ENCODE measurements around the gene SPOCK1. TPM values are rescaled to one million over a fixed set of nuclear protein-coding genes. Genes with fewer than 3 reads are reported as not detected.

SPOCK1 gene
- total and polyA plus RNA-seq, 7 donors, result 4.2 to 52.7 (median 16.0) TPM

GRCh38 chr5:137507150-137507549 lies 8.0 kb upstream of the SPOCK1 start:
- TF ChIP-seq CTCF (IDR thresholded peaks at IDR 0.05), result no peak
- Histone ChIP-seq H3K4me1 (no peaks in the 10 kb centered on the region), H3K36me3 (ENCODE audit: insufficient read depth in 1 of 2, low read depth in 1 of 2) (no peaks in the 10 kb centered on the region), H3K4me3 (no peak overlapping the region), H3K27me3 (ENCODE audit: insufficient read depth in 3 of 3, low read length in 2 of 3) (peaks cover 0 to 8% (median 3%) of the 10 kb centered on the region in 3 donors), H3K27ac (no peak overlapping the region), H3K9me3 (no peaks in the 10 kb centered on the region)
- ATAC-seq (no peak), DNase-seq (no peak)
- 72 to 80% (median 78%) methylated on average over 5 of the region's 5 CpGs for WGBS, 3 donors
- intact Hi-C loops (cut with DNase I), result no loop called here

GRCh38 chr5:137506296-137506695 lies 7.2 kb upstream of the SPOCK1 start:
- H3K4me1 ChIP-seq, result no peaks in the 10 kb centered on the region
- WGBS, 3 donors, result 78 to 84% (median 79%) methylated on average over 4 of the region's 4 CpGs
- H3K9me3 ChIP-seq, result no peaks in the 10 kb centered on the region
- no peak overlapping the region for H3K4me3 ChIP-seq
- no peak for TF ChIP-seq CTCF (IDR thresholded peaks at IDR 0.05)
- H3K36me3 ChIP-seq (ENCODE audit: insufficient read depth in 1 of 2, low read depth in 1 of 2), result no peaks in the 10 kb centered on the region
- intact Hi-C loops (cut with DNase I), result no loop called here
- H3K27me3 ChIP-seq (ENCODE audit: insufficient read depth in 3 of 3, low read length in 2 of 3), result peaks cover 0 to 3% (median 0%) of the 10 kb centered on the region in 3 donors
- no peak overlapping the region for H3K27ac ChIP-seq
- no peak for ATAC-seq
- DNase-seq, result no peak

GRCh38 chr5:137504916-137505315 lies 5.8 kb upstream of the SPOCK1 start:
- H3K36me3 ChIP-seq (ENCODE audit: insufficient read depth in 1 of 2, low read depth in 1 of 2), result no peaks in the 10 kb centered on the region
- no peaks in the 10 kb centered on the region for H3K9me3 ChIP-seq
- no peak for TF ChIP-seq CTCF (IDR thresholded peaks at IDR 0.05)
- no peak overlapping the region for H3K27ac ChIP-seq
- intact Hi-C loops (cut with DNase I), result loop anchor here (5.0 kb wide), 2 partner anchors 183 to 703 kb away; no protein-coding TSS in a partner anchor
- ATAC-seq, result no peak
- H3K4me3 ChIP-seq, result no peak overlapping the region
- DNase-seq, result no peak
- no peaks in the 10 kb centered on the region for H3K27me3 ChIP-seq (ENCODE audit: insufficient read depth in 3 of 3, low read length in 2 of 3)
- H3K4me1 ChIP-seq, result no peaks in the 10 kb centered on the region

- no peak for TF ChIP-seq CTCF (IDR thresholded peaks at IDR 0.05)
- Histone ChIP-seq H3K4me1 (no peaks in the 10 kb centered on the region), H3K27me3 (ENCODE audit: insufficient read depth in 3 of 3, low read length in 2 of 3) (no peaks in the 10 kb centered on the region), H3K4me3 (no peak overlapping the region), H3K27ac (no peak overlapping the region), H3K9me3 (no peaks in the 10 kb centered on the region), H3K36me3 (ENCODE audit: insufficient read depth in 1 of 2, low read depth in 1 of 2) (no peaks in the 10 kb centered on the region)
- DNase-seq, result no peak
- intact Hi-C loops (cut with DNase I), result loop anchor here (5.0 kb wide), 2 partner anchors 181 to 701 kb away; no protein-coding TSS in a partner anchor
- no peak for ATAC-seq
Observed at GRCh38 chr5:137503456-137503855, 4.3 kb upstream of the SPOCK1 start.

GRCh38 chr5:137502632-137503031 lies 3.5 kb upstream of the SPOCK1 start:
- no peaks in the 10 kb centered on the region for H3K4me1 ChIP-seq
- no peak for TF ChIP-seq CTCF (IDR thresholded peaks at IDR 0.05)
- no peak overlapping the region for H3K27ac ChIP-seq
- no peaks in the 10 kb centered on the region for H3K36me3 ChIP-seq (ENCODE audit: insufficient read depth in 1 of 2, low read depth in 1 of 2)
- peaks cover 0 to 2% (median 0%) of the 10 kb centered on the region in 3 donors for H3K27me3 ChIP-seq (ENCODE audit: insufficient read depth in 3 of 3, low read length in 2 of 3)
- 71 to 85% (median 77%) methylated on average over 8 of the region's 8 CpGs for WGBS, 3 donors
- DNase-seq (no peak), ATAC-seq (no peak)
- no peaks in the 10 kb centered on the region for H3K9me3 ChIP-seq
- intact Hi-C loops (cut with DNase I), result loop anchor here (5.0 kb wide), 2 partner anchors 180 to 700 kb away; no protein-coding TSS in a partner anchor
- no peak overlapping the region for H3K4me3 ChIP-seq
